RWPE2 (cell line): ENCODE measurements around the gene EIF2B2.

Source experiments
- ATAC-seq: fragments of 200-7000 bp; cut with Tn5 transposase; 3 replicates; pipeline ENCODE4 v1.9.1; 2021; ENCODE audit warnings: low read depth
- DNase-seq: peaks from one replicate; pipeline ENCODE4 v3.0.0-alpha.2; 2020; ENCODE audit warnings: low spot score
- H3K27ac ChIP-seq: fragments of 450-650 bp; 2 replicates; pipeline ENCODE4 v1.5.1; 2017; ENCODE audit warnings: mild to moderate bottlenecking; ENCODE audit not compliant: poor library complexity, severe bottlenecking
- H3K27me3 ChIP-seq: fragments of 250-450 bp; sonication (Bioruptor Pico); 2 replicates; pipeline ENCODE4 v1.5.1; 2021; ENCODE audit warnings: mild to moderate bottlenecking, moderate library complexity; ENCODE audit not compliant: insufficient read depth, poor library complexity, severe bottlenecking
- H3K36me3 ChIP-seq: fragments of 250-450 bp; sonication (Bioruptor Pico); 2 replicates; pipeline ENCODE4 v1.5.1; 2020; ENCODE audit warnings: low read depth, mild to moderate bottlenecking, moderate library complexity
- H3K4me1 ChIP-seq: fragments of 250-450 bp; sonication (Bioruptor Pico); 2 replicates; pipeline ENCODE4 v1.5.1; 2021; ENCODE audit warnings: mild to moderate bottlenecking, moderate library complexity; ENCODE audit not compliant: insufficient read depth, poor library complexity, severe bottlenecking
- H3K4me3 ChIP-seq: fragments of 250-450 bp; sonication (Bioruptor Pico); 2 replicates; pipeline ENCODE4 v1.5.1; 2021; ENCODE audit warnings: mild to moderate bottlenecking, moderate library complexity; ENCODE audit not compliant: severe bottlenecking
- H3K9me3 ChIP-seq: fragments of 250-450 bp; sonication (Bioruptor Pico); 2 replicates; pipeline ENCODE4 v1.5.1; 2021; ENCODE audit warnings: mild to moderate bottlenecking, moderate library complexity; ENCODE audit not compliant: severe bottlenecking
- CTCF ChIP-seq: fragments of 450-650 bp; IDR thresholded peaks from one replicate; pipeline ENCODE4 v1.5.1; 2017; ENCODE audit warnings: mild to moderate bottlenecking, moderate library complexity; ENCODE audit not compliant: poor library complexity, severe bottlenecking

EIF2B2 gene

GRCh38 chr14:75022655-75023054 lies 19.9 kb downstream of the EIF2B2 start:
- H3K36me3 ChIP-seq: peaks cover 81% of the 10 kb centered on the region
- DNase-seq: no peak
- peak; percentile 73 for TF ChIP-seq CTCF

GRCh38 chr14:75023108-75023507 lies 20.4 kb downstream of the EIF2B2 start:
- no peak for DNase-seq
- Histone ChIP-seq H3K27ac (no peak overlapping the region), H3K4me1 (no peaks in the 10 kb centered on the region), H3K36me3 (peaks cover 77% of the 10 kb centered on the region), H3K4me3 (no peak overlapping the region), H3K27me3 (no peaks in the 10 kb centered on the region), H3K9me3 (no peaks in the 10 kb centered on the region)
- ATAC-seq: no peak
- no peak for TF ChIP-seq CTCF

More at GRCh38 chr14:75022655-75023054, 19.9 kb downstream of the EIF2B2 start:
- Histone ChIP-seq H3K4me3 (no peak overlapping the region), H3K27ac (no peak overlapping the region), H3K9me3 (no peaks in the 10 kb centered on the region), H3K27me3 (no peaks in the 10 kb centered on the region), H3K4me1 (no peaks in the 10 kb centered on the region)
- ATAC-seq: peak; percentile 85

- Histone ChIP-seq H3K9me3 (no peaks in the 10 kb centered on the region), H3K4me1 (no peaks in the 10 kb centered on the region), H3K4me3 (no peak overlapping the region), H3K36me3 (peaks cover 60% of the 10 kb centered on the region), H3K27ac (no peak overlapping the region), H3K27me3 (no peaks in the 10 kb centered on the region)
- DNase-seq: no peak
- TF ChIP-seq CTCF: no peak
- peak; percentile 35; the same call in 1 of the 3 replicates for ATAC-seq
Observed at GRCh38 chr14:75025082-75025481, 22.4 kb downstream of the EIF2B2 start.

GRCh38 chr14:75025876-75026275 lies 23.2 kb downstream of the EIF2B2 start:
- TF ChIP-seq CTCF: no peak
- Histone ChIP-seq H3K4me3 (no peak overlapping the region), H3K4me1 (no peaks in the 10 kb centered on the region), H3K27me3 (no peaks in the 10 kb centered on the region), H3K9me3 (no peaks in the 10 kb centered on the region), H3K36me3 (peaks cover 60% of the 10 kb centered on the region), H3K27ac (no peak overlapping the region)
- DNase-seq (no peak), ATAC-seq (no peak)

GRCh38 chr14:75030147-75030546 lies 27.4 kb downstream of the EIF2B2 start:
- Histone ChIP-seq H3K4me3 (no peak overlapping the region), H3K36me3 (peaks cover 56% of the 10 kb centered on the region), H3K27me3 (no peaks in the 10 kb centered on the region), H3K27ac (no peak overlapping the region), H3K9me3 (no peaks in the 10 kb centered on the region), H3K4me1 (no peaks in the 10 kb centered on the region)
- TF ChIP-seq CTCF: no peak
- DNase-seq (no peak), ATAC-seq (no peak)
